ENCODE measurements around the gene ZDHHC14. TPM values are rescaled to one million over a fixed set of nuclear protein-coding genes. Genes with fewer than 3 reads are reported as not detected.
"Not testable (repeated sequence)": the region's sequence is repeated elsewhere in the genome, so short reads cannot be mapped to it uniquely, and the experiment has no call there.

The ZDHHC14 gene
- total RNA-seq, 1 donor from 2014 or later, result 5.5 TPM

GRCh38 chr6:157445277-157446009 lies 64.5 kb downstream of the ZDHHC14 start:
- no peak for DNase-seq

GRCh38 chr6:157447735-157448134 lies 66.7 kb downstream of the ZDHHC14 start:
- DNase-seq, result no peak

GRCh38 chr6:157449610-157450009 lies 68.6 kb downstream of the ZDHHC14 start:
- peak; percentile 46 for DNase-seq

- no peak for DNase-seq
Measured at GRCh38 chr6:157450931-157451742, 70.1 kb downstream of the ZDHHC14 start.

GRCh38 chr6:157452096-157452495 lies 71.1 kb downstream of the ZDHHC14 start:
- DNase-seq, result no peak

GRCh38 chr6:157453131-157453530 lies 72.1 kb downstream of the ZDHHC14 start:
- DNase-seq, result no peak

GRCh38 chr6:157453978-157454377 lies 73.0 kb downstream of the ZDHHC14 start:
- no peak for DNase-seq

GRCh38 chr6:157454762-157455714 lies 74.0 kb downstream of the ZDHHC14 start:
- DNase-seq, result no peak

- DNase-seq, result no peak
Measured at GRCh38 chr6:157455731-157456523, 74.9 kb downstream of the ZDHHC14 start.

- no peak for DNase-seq
Measured at GRCh38 chr6:157456524-157456829, 75.5 kb downstream of the ZDHHC14 start.

- no peak for DNase-seq
Measured at GRCh38 chr6:157457787-157458186, 76.8 kb downstream of the ZDHHC14 start.

GRCh38 chr6:157459327-157459726 lies 78.3 kb downstream of the ZDHHC14 start:
- no peak for DNase-seq

- DNase-seq, result no peak
Measured at GRCh38 chr6:157460182-157460999, 79.4 kb downstream of the ZDHHC14 start.

- no peak for DNase-seq
Measured at GRCh38 chr6:157461000-157461915, 80.3 kb downstream of the ZDHHC14 start.

- DNase-seq, result no peak
Measured at GRCh38 chr6:157462956-157463742, 82.2 kb downstream of the ZDHHC14 start.

GRCh38 chr6:157463743-157464135 lies 82.7 kb downstream of the ZDHHC14 start:
- DNase-seq, result not testable (repeated sequence)

- DNase-seq, result no peak
Measured at GRCh38 chr6:157464653-157465535, 83.9 kb downstream of the ZDHHC14 start.

- no peak for DNase-seq
Measured at GRCh38 chr6:157466342-157466648, 85.3 kb downstream of the ZDHHC14 start.
